Colon (tissue), 2 donors: ENCODE measurements around the gene TPD52L2.
"Not testable (repeated sequence)": the region's sequence is repeated elsewhere in the genome, so short reads cannot be mapped to it uniquely, and the experiment has no call there.

Source experiments
- FAIRE-seq: peaks from 2 replicates; lab custom pipeline; 2012; peaks lifted over from hg19 to GRCh38; lab: Jason Lieb, UNC
- donor health status: control.
- donor health status: control.

The TPD52L2 gene

GRCh38 chr20:63855363-63856097, 9.5 kb upstream of the TPD52L2 start:
- FAIRE-seq = no peak

GRCh38 chr20:63856098-63856511, 9.0 kb upstream of the TPD52L2 start:
- no peak for FAIRE-seq

GRCh38 chr20:63857764-63858392, 7.2 kb upstream of the TPD52L2 start:
- FAIRE-seq = no peak

DNA sequence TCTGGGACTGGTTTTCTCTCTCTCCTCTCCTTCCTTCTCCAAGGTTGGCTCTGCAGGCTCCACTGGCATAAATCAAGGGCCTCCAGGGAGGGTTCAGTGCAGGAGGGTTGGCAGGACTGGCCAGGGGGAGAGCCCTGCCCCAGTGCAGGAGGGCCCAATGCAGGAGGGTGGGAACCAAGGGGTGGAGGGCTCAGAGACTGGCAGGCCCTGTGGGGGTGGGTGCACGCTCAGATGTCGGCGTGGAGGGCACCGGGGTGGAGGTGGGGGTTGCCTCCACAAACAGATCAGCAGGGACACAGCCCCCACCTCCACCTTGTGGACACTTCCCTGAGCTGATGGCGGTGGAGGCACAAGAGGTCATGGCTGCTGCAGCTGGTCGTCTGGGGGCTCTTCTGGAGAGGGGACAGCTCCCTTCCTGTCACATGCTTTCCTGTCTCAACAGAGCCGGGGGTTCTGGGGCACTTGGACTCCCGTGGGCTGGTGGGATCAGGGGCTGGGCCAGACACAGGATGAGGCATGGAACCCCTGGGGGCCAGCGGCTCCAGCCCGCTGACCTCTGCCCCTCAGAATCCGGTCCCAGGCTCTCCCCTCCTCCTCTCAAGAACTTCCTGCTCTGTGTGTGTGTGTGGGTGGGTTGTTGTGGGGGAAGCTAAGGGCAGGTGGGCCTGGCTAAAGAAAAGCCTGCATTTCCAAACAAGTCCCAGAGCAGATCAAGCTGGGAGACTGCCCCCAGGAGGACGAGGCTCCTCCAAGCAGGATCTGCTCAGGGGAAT, 6.5 kb upstream of the TPD52L2 start:
- FAIRE-seq = no peak

DNA sequence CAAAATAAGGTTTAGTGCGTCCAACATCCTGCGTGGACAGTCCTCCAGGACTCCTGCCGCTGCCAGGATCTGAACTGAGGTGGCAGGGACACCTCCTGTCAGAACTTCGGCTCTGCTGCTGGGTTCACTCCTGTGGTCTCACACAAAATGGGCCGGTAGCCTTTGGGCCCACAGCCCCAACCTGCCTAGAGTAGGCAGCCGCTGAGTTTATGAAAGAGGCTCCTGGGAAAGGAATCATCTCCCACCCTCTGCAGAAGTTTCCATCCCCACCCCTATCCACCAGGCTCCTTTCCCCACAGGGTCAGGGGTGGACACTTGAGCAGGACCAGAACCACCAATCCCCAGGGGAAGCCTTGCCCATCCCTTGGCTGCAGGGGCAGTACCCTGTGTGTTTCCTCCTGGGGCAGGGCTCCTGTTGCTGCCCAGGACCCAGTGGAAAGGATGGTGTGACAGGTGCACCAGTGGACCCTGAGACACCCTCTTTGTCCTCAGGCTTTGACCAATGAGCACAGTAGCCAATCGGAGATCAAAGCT, 5.8 kb upstream of the TPD52L2 start:
- no peak for FAIRE-seq

GRCh38 chr20:63860325-63861051, 4.6 kb upstream of the TPD52L2 start:
- FAIRE-seq = no peak

DNA sequence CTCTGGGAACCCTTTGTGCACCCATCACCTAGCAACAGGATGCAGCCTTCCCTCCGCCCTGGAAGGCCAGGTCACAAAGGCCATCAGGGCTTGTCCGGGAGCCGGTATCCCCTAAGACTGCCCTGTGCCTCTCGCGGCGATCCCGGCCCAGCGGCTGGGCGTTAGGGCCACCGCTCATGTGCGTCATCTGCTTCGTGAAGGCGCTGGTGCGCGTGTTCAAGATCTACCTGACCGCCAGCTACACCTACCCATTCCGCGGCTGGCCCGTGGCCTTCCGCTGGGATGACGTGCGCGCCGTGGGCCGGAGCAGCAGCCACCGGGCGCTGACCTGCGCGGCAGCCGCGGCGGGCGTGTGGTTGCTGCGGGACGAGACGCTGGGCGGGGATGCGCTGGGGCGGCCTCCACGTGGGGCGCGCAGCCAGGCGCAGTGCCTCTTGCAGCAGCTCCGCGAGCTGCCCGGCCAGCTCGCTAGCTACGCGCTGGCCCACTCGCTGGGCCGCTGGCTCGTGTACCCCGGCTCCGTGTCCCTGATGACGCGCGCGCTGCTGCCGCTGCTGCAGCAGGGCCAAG, 3.6 kb upstream of the TPD52L2 start, which contains the start of gene ABHD16B:
ABHD16B (plus strand) TSS at position 134 of the 570 bp plus-strand sequence; CDS start at position 177, 43 bp downstream.
- no peak for FAIRE-seq

DNA sequence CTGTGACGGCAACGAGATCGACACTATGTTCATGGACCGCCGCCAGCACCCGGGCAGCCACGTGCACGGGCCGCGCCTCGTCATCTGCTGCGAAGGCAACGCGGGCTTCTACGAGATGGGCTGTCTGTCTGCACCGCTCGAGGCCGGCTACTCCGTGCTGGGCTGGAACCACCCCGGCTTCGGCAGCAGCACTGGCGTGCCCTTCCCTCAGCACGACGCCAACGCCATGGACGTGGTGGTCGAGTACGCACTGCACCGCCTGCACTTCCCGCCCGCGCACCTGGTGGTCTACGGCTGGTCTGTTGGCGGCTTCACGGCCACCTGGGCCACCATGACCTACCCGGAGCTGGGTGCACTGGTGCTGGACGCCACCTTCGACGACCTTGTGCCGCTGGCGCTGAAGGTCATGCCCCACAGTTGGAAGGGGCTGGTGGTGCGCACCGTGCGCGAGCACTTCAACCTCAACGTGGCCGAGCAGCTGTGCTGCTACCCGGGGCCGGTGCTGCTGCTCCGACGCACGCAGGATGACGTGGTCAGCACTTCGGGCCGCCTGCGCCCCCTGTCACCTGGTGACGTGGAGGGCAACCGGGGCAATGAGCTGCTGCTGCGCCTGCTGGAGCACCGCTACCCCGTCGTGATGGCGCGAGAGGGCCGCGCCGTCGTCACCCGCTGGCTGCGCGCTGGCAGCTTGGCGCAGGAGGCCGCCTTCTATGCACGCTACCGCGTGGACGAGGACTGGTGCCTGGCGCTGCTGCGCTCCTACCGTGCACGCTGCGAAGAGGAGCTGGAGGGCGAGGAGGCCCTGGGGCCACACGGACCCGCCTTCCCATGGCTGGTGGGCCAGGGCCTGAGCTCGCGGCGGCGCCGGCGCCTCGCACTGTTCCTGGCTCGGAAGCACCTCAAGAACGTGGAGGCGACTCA, 2.8 kb upstream of the TPD52L2 start:
- FAIRE-seq = no peak

DNA sequence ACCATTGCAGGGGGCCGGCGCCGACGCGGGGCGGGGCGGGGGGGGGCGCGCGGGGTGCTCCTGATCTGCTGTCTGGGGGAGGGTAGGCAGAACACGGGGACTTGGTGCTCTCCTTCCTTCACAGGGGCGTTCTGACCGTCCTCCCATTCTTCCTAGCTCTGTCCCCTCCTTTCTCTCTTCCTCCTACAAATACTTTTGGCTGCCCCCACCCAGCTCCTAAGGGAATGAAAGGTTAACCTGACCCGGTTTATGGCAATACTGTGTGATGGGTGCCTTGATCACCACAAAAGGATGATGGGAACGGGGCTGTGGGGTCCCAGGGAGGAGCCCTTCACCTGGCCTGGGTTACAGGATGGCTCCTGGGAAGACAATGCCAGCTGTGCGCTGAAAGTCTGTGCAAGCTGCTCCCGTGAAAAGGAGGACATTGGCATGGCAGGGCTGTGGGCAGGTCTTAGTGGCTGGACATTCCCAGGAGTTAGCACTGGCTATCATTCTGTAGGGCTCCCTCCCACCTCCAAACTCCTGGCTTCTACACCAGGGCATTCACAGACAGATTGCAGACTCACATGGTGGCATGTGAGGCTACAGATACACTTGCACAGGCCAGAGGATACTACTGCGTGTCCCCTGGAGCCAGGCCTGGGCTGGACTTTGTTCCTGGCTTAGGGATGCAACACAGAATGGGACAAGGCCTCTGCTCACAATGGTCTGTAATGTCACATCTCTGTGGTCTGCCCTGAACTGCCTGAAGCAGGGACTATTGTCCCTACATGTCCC, 1.9 kb upstream of the TPD52L2 start:
- no peak for FAIRE-seq

DNA sequence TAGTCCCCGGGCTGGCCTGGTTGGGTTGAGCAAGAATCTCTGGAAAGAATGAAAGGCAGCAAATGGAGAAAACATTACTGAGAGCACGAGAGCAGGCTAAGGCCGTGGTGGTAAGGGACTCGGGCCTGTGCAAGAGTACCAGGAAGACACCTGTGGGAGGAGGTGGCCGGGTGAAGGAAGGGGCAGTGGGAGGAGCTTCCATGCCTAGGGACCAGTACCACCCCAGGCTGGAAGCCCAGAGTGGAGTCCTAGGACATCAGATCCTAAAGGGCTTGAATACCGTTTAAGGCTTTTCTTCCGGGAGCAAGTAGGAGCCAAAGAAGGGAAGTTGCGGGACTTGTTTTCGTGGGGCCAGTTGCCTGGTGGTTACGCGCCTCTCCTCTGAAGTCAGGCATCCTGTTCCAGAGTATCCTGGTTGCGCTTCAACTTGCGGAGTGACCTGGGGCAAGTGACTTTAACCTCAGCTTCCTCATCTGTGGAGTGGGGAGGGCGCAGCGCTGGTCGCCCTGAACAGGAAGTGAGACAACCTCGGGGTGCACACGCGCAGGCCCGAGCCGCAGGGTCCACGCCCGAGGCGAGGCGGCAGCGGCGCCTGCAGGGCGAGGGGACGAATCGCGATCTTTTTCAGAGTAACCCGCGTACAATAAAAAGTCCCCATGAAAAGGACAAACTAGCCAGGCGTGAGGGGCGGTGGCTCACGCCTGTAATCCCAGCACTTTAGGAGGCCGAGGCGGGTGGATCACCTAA, 1.1 kb upstream of the TPD52L2 start:
- FAIRE-seq = no peak

DNA sequence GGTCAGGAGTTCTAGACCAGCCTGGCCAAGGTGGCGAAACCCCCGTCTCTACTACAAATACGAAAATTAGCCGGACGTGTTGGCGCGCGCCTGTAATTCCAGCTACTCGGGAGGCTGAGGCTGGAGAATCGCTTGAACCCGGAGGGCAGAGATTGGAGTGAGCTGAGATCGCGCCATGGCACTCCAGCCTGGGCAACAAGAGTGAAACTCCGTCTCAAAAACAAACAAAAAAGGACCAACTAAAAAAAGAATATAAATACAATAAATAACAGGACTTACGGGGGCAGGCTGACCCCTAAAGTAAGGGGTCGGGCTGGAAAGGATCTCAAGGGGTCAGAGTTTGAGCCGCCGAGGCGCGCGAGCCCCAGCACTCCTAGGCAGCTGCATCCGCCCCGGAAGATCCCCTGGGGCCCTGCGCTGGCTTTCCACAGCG, 509 bp upstream of the TPD52L2 start:
- no peak for FAIRE-seq

GRCh38 chr20:63867042-63867441, 2.0 kb downstream of the TPD52L2 start:
- FAIRE-seq = not testable (repeated sequence)

DNA sequence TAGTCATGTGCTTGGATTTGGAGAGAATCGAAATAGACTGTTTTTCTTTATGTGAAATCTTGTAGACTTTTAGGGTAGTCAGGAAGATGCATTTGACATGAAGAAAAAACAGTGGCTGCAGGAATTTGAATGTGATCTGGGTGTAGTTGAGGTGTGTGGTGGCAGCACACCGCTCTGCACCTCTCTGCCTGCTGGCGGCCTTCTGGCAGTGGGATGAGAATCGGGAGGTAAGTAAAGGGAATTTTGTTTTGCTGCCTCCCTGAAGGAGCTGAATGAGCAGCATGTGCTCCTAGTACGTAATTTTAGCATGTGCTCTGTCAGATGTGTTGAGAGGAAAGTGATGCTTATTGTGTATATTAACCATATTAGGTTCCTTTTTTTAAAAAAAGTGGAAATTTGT, 3.2 kb downstream of the TPD52L2 start:
- no peak for FAIRE-seq

DNA sequence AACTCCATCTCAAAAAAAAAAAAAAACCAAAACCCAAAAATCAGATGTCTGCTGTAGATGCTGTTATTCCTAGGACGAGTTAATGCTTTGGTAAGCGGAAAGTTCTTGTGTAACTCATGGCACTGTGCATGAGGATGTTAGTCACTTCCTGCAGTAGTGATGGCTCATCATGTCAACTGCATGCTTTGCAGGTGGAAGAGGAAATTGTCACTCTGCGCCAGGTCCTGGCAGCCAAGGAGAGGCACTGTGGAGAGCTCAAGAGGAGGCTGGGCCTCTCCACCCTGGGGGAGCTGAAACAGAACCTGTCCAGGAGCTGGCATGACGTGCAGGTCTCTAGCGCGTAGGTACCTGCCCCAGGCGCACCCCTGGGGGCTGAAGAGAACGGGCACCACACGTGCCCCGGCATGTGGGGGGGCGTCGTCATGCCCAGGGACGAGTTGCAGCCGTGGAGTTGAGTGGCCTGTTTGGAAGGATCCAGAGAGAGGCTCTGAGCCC, 8.5 kb downstream of the TPD52L2 start:
- FAIRE-seq = no peak

DNA sequence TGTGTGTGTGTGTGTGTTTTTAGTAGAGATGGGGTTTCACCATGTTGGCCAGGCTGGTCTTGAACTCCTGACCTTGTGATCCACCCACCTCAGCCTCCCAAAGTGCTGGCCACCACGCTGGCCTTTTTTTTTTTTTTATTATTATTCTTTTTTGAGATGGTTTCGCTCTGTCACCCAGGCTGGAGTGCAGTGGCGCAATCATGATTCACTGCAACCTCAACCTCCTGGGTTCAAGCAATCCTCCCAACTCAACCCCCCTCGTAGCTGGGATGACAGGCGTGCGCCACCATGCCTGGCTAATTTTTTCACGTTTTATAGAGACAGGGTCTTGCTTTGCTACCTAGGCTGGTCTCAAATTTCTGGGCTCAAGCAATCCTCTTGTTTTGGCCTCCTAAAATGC, 9.2 kb downstream of the TPD52L2 start:
- not testable (repeated sequence) for FAIRE-seq

GRCh38 chr20:63876489-63877036, 11.5 kb downstream of the TPD52L2 start:
- FAIRE-seq = no peak

- no peak for FAIRE-seq
Observed at GRCh38 chr20:63877755-63878470, 12.8 kb downstream of the TPD52L2 start.
